ENCODE measurements around the gene CSAG3. TPM values are rescaled to one million over a fixed set of nuclear protein-coding genes. Genes with fewer than 3 reads are reported as not detected.

The CSAG3 gene
- total RNA-seq (2022; extraction: Qiagen RNA extraction) = not detected in 5 replicates

GRCh38 chrX:152758918-152759317 is at the start of gene CSAG3:
CSAG3 (plus strand) TSS chrX:152759218.

DNA sequence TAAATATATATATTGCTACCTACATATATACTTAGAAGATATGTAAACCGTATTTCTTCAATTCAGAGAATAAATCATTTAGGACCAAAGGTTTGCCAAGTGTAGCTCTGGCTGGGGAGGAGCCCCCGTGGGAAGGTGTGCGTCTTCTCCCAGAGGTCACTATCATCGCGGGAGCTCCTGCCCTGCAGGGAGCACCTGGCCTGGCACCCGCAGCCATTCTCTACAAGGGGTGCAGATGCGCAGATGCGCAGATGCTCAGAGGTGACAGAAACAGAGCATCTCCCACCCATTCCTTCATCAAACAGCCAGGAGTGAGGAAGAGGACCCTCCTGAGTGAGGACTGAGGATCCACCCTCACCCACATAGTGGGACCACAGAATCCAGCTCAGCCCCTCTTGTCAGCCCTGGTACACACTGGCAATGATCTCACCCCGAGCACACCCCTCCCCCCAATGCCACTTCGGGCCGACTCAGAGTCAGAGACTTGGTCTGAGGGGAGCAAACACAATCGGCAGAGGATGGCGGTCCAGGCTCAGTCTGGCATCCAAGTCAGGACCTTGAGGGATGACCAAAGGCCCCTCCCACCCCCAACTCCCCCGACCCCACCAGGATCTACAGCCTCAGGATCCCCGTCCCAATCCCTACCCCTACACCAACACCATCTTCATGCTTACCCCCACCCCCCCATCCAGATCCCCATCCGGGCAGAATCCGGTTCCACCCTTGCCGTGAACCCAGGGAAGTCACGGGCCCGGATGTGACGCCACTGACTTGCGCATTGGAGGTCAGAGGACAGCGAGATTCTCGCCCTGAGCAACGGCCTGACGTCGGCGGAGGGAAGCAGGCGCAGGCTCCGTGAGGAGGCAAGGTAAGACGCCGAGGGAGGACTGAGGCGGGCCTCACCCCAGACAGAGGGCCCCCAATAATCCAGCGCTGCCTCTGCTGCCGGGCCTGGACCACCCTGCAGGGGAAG is 44.9 kb upstream of the CSAG3 start, which contains the start of gene MAGEA2B:
Gene MAGEA2B (plus strand): TSS at position 814 of the 973 bp plus-strand sequence. CDS start 2,479 bp downstream, outside the sequence.

GRCh38 chrX:152733261-152733975 is 25.6 kb upstream of the CSAG3 start, which contains the start of the genes CSAG1 and MAGEA12:
CSAG1 (minus strand) TSS chrX:152733721; CDS start chrX:152732460, 1,261 bp downstream.
MAGEA12 (plus strand) TSS chrX:152733757; CDS start chrX:152736162, 2,405 bp downstream.

DNA sequence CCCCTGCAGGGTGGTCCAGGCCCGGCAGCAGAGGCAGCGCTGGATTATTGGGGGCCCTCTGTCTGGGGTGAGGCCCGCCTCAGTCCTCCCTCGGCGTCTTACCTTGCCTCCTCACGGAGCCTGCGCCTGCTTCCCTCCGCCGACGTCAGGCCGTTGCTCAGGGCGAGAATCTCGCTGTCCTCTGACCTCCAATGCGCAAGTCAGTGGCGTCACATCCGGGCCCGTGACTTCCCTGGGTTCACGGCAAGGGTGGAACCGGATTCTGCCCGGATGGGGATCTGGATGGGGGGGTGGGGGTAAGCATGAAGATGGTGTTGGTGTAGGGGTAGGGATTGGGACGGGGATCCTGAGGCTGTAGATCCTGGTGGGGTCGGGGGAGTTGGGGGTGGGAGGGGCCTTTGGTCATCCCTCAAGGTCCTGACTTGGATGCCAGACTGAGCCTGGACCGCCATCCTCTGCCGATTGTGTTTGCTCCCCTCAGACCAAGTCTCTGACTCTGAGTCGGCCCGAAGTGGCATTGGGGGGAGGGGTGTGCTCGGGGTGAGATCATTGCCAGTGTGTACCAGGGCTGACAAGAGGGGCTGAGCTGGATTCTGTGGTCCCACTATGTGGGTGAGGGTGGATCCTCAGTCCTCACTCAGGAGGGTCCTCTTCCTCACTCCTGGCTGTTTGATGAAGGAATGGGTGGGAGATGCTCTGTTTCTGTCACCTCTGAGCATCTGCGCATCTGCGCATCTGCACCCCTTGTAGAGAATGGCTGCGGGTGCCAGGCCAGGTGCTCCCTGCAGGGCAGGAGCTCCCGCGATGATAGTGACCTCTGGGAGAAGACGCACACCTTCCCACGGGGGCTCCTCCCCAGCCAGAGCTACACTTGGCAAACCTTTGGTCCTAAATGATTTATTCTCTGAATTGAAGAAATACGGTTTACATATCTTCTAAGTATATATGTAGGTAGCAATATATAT is 5.0 kb upstream of the CSAG3 start, which contains the start of gene MAGEA2:
Gene MAGEA2 (minus strand): TSS at position 157 of the 965 bp plus-strand sequence. CDS start 2,479 bp downstream, outside the sequence.

GRCh38 chrX:152769549-152770289 is 10.7 kb downstream of the CSAG3 start, which contains the start of gene MAGEA6:
MAGEA6 (minus strand) TSS chrX:152769689; CDS start chrX:152767650, 2,039 bp downstream.

Other genes starting within 250 kb of the CSAG3 start
- gene GABRQ, start 121.3 kb upstream of the CSAG3 start, total RNA-seq (2022; extraction: Qiagen RNA extraction) = 0.15 to 0.24 TPM (median 0.21 TPM) in 5 replicates
- gene MAGEA3, start 60.4 kb upstream of the CSAG3 start, total RNA-seq (2022; extraction: Qiagen RNA extraction) = 2.0 to 5.2 TPM (median 3.1 TPM) in 5 replicates
- gene CSAG2, start 49.9 kb upstream of the CSAG3 start, total RNA-seq (2022; extraction: Qiagen RNA extraction) = not detected in 5 replicates
- 0.06 to 0.23 TPM in 2 of 5 replicates, not detected in the others for gene MAGEA2B, start 44.6 kb upstream of the CSAG3 start, total RNA-seq (2022; extraction: Qiagen RNA extraction)
- 0.18 to 0.46 TPM (median 0.24 TPM) in 5 replicates for gene CSAG1, start 25.5 kb upstream of the CSAG3 start, total RNA-seq (2022; extraction: Qiagen RNA extraction)
- 0.06 to 0.29 TPM (median 0.15 TPM) in 5 replicates for gene MAGEA12, start 25.5 kb upstream of the CSAG3 start, total RNA-seq (2022; extraction: Qiagen RNA extraction)
- 0.05 to 0.14 TPM (median 0.13 TPM) in 3 of 5 replicates, not detected in the others for gene MAGEA2, start 5.4 kb upstream of the CSAG3 start, total RNA-seq (2022; extraction: Qiagen RNA extraction)
- 9.8 to 13.1 TPM (median 12.2 TPM) in 5 replicates for gene MAGEA6, start 10.5 kb downstream of the CSAG3 start, total RNA-seq (2022; extraction: Qiagen RNA extraction)
- gene CETN2, start 71.5 kb downstream of the CSAG3 start, total RNA-seq (2022; extraction: Qiagen RNA extraction) = 69.3 to 81.7 TPM (median 71.6 TPM) in 5 replicates
- gene NSDHL, start 71.8 kb downstream of the CSAG3 start, total RNA-seq (2022; extraction: Qiagen RNA extraction) = 48.0 to 50.6 TPM (median 49.4 TPM) in 5 replicates
- 6.8 to 7.5 TPM (median 7.1 TPM) in 5 replicates for gene ZNF185, start 138.8 kb downstream of the CSAG3 start, total RNA-seq (2022; extraction: Qiagen RNA extraction)
- gene PNMA5, start 234.9 kb downstream of the CSAG3 start, total RNA-seq (2022; extraction: Qiagen RNA extraction) = 0.03 TPM in 1 of 5 replicates, not detected in the others

Measured in A549 treated with AZD2906 at 1 μM for 4 hours (cell line).